Measurements from ENCODE around the gene SCN8A.

DNA sequence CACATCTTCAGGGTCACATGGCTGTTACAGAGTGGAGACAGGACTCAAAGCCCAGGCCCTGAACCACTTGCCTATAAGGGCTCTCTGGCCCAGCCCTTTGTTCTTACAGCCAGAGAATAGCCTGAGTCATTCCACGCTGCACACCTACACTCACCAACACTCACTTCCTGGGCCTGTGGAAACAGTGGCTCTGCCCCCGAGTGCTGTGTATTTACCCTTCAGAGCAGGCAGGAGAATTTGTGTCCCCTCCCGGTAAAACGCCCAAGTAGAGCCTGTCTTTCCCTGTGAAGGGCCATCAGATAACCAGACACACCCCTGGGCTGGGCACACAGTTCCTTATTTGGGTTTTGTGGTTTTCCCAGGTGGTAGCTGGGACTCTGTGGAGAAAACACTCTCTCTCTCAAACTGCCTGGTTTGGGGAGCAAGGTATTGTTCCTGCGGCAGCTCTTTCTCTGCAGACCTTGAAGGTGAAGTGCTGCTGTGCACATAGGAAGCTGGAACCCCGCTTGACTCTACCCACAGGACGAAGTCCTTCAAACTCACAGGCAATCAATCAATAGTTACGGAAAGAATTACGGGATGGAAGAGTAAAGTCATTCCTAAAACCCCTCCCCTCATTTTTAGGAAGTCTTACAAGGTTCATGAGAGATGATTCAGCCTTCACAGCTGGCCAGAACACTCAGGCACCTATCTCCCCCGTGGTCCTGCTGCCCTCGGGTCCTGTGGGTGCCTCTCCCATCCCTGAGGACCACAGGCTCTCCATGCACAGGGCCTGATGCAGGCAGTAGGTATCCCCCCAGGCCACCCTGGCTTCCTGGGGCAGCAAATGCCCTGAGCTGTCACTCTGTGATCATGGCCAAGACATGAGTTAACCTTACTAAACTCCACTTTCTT lies 237.1 kb downstream of the SCN8A start:
- TF ChIP-seq, protein P1, sequence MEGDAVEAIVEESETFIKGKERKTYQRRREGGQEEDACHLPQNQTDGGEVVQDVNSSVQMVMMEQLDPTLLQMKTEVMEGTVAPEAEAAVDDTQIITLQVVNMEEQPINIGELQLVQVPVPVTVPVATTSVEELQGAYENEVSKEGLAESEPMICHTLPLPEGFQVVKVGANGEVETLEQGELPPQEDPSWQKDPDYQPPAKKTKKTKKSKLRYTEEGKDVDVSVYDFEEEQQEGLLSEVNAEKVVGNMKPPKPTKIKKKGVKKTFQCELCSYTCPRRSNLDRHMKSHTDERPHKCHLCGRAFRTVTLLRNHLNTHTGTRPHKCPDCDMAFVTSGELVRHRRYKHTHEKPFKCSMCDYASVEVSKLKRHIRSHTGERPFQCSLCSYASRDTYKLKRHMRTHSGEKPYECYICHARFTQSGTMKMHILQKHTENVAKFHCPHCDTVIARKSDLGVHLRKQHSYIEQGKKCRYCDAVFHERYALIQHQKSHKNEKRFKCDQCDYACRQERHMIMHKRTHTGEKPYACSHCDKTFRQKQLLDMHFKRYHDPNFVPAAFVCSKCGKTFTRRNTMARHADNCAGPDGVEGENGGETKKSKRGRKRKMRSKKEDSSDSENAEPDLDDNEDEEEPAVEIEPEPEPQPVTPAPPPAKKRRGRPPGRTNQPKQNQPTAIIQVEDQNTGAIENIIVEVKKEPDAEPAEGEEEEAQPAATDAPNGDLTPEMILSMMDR (IDR thresholded peaks at IDR 0.05): no peak
- TF ChIP-seq POLR2A (IDR thresholded peaks at IDR 0.05) (no peak), EP300 (IDR thresholded peaks at IDR 0.05) (no peak)

Data from ovary (tissue), 3 donors.